CD8-positive, alpha-beta memory T cell (primary cell): ENCODE results near the gene UBE2E1. TPM values are rescaled to one million over a fixed set of nuclear protein-coding genes. Genes with fewer than 3 reads are reported as not detected.
"Not testable (repeated sequence)": the region's sequence is repeated elsewhere in the genome, so short reads cannot be mapped to it uniquely, and the experiment has no call there.

Experiments
- CTCF ChIA-PET: fragments of 350-600 bp; sonication (Branson Sonifier 250); formaldehyde crosslinking; loops from one replicate; lab custom pipeline; 2021; ENCODE audit warnings: antibody characterized with exemption; lab: Charles Lee
- POLR2A ChIA-PET: fragments of 350-600 bp; sonication (Branson Sonifier 250); formaldehyde crosslinking; loops from one replicate; lab custom pipeline; 2021; ENCODE audit warnings: antibody characterized with exemption; lab: Charles Lee
- DNase-seq, 5 donors: peaks; one replicate each; pipeline versions ENCODE4 v3.0.0 to v3.0.0-alpha.2; 2020 to 2022; ENCODE audit warnings: mixed read lengths in 1 of 5
- H3K27ac ChIP-seq: one replicate; pipeline ENCODE4 v1.7.0; 2013; ENCODE audit warnings: low read depth, mild to moderate bottlenecking, low read length, moderate library complexity
- H3K27me3 ChIP-seq: 2 replicates; pipeline ENCODE4 v1.7.0; 2013; ENCODE audit warnings: low read length, mild to moderate bottlenecking; ENCODE audit not compliant: insufficient read depth, poor library complexity, severe bottlenecking
- H3K36me3 ChIP-seq: 2 replicates; pipeline ENCODE4 v1.7.0; 2013; ENCODE audit warnings: mild to moderate bottlenecking, low read length, moderate library complexity; ENCODE audit not compliant: insufficient read depth
- H3K4me1 ChIP-seq: 2 replicates; pipeline ENCODE4 v1.7.0; 2013; ENCODE audit warnings: mild to moderate bottlenecking, low read length, moderate library complexity; ENCODE audit not compliant: insufficient read depth
- H3K4me3 ChIP-seq: 2 replicates; pipeline ENCODE4 v1.7.0; 2013; ENCODE audit warnings: mild to moderate bottlenecking, low read length
- H3K9me3 ChIP-seq: 2 replicates; pipeline ENCODE4 v1.7.0; 2013; ENCODE audit warnings: mild to moderate bottlenecking, low read length
- H3K27ac Mint-ChIP-seq, 8 donors: one replicate each; pipeline ENCODE4 v1.8.0; 2020 to 2021; ENCODE audit warnings: mixed read lengths in 8 of 8, mild to moderate bottlenecking in 6 of 8, inconsistent platforms in 3 of 8, moderate library complexity in 3 of 8
- H3K27me3 Mint-ChIP-seq, 2 donors: one replicate each; pipeline ENCODE4 v1.8.0; 2020 to 2021; ENCODE audit warnings: mixed read lengths in 2 of 2, mild to moderate bottlenecking in 1 of 2, moderate library complexity in 1 of 2
- H3K36me3 Mint-ChIP-seq, 3 donors: one replicate each; pipeline ENCODE4 v1.8.0; 2020 to 2021; ENCODE audit warnings: mixed read lengths in 3 of 3, inconsistent platforms in 1 of 3, mild to moderate bottlenecking in 1 of 3
- H3K4me1 Mint-ChIP-seq, 3 donors: one replicate each; pipeline ENCODE4 v1.8.0; 2020 to 2021; ENCODE audit warnings: mixed read lengths in 3 of 3, inconsistent platforms in 1 of 3, mild to moderate bottlenecking in 1 of 3
- H3K4me3 Mint-ChIP-seq, 7 donors: one replicate each; pipeline ENCODE4 v1.8.0; 2020 to 2021; ENCODE audit warnings: mixed read lengths in 7 of 7, mild to moderate bottlenecking in 6 of 7, moderate library complexity in 4 of 7, inconsistent platforms in 2 of 7
- H3K9me3 Mint-ChIP-seq, 5 donors: one replicate each; pipeline ENCODE4 v1.8.0; 2020 to 2022; ENCODE audit warnings: mixed read lengths in 5 of 5, mild to moderate bottlenecking in 3 of 5, moderate library complexity in 2 of 5, inconsistent platforms in 1 of 5
- polyA plus RNA-seq: library from polyadenylated mRNA; unstranded; fragments of 300-500 nt; fragmentation: Illumina TruSeq; gene quantifications from one replicate; pipeline ENCODE4 v1.2.3, GENCODE V29; 2021
- total RNA-seq, 2 experiments: library from RNA; stranded (reverse); gene quantifications; one replicate each; pipeline ENCODE4 v1.2.3, GENCODE V29; 2021

Gene UBE2E1
- total and polyA plus RNA-seq, 3 experiments from 2014 or later: 8.1 to 50.7 (median 50.1) TPM

DNA sequence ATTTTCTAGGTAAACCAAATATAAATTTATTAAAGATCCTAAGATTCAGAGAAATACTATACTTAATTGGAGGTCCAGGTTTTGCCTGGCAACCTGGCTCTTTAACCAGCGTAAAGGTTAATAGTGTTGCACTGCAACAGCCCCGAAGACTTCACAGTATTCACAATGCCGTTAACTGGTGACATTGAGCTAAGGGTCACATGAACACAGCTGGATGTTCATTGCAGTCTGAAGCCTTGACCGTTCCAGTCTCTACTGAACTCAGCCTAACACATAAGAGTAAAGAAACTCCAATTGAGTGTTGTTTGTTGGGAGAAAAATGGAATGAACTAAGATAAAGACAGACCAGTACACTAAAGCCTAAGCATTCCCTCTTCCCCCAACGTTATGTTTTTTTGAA lies 84.2 kb downstream of the UBE2E1 start:
- H3K9me3 ChIP-seq: no peaks in the 10 kb centered on the region
- H3K27ac Mint-ChIP-seq: peak overlapping the region in 1 of 8 donors; percentile 68
- no peak for DNase-seq
- H3K9me3 Mint-ChIP-seq: no peaks in the 10 kb centered on the region
- ChIA-PET CTCF (no interaction called here), POLR2A (interaction anchor here (0.7 kb wide), 1 partner anchor 9 kb away, joined by 3 read pairs; no protein-coding TSS in a partner anchor)
- peaks cover 0 to 37% (median 8%) of the 10 kb centered on the region in 3 donors for H3K36me3 Mint-ChIP-seq
- H3K4me3 ChIP-seq: no peak overlapping the region
- H3K4me3 Mint-ChIP-seq: no peak overlapping the region
- no peaks in the 10 kb centered on the region for H3K4me1 ChIP-seq
- H3K27me3 ChIP-seq: no peaks in the 10 kb centered on the region
- H3K27me3 Mint-ChIP-seq: no peaks in the 10 kb centered on the region
- no peaks in the 10 kb centered on the region for H3K36me3 ChIP-seq
- H3K4me1 Mint-ChIP-seq: peaks cover 0 to 8% (median 0%) of the 10 kb centered on the region in 3 donors
- H3K27ac ChIP-seq: no peak overlapping the region

- Histone ChIP-seq H3K36me3 (no peaks in the 10 kb centered on the region), H3K4me1 (no peaks in the 10 kb centered on the region), H3K27me3 (no peaks in the 10 kb centered on the region), H3K9me3 (no peaks in the 10 kb centered on the region), H3K27ac (no peak overlapping the region), H3K4me3 (no peak overlapping the region)
- POLR2A ChIA-PET: no interaction called here
- H3K4me3 Mint-ChIP-seq: no peak overlapping the region
- H3K36me3 Mint-ChIP-seq: peaks cover 0 to 59% (median 13%) of the 10 kb centered on the region in 3 donors
- no peaks in the 10 kb centered on the region for H3K27me3 Mint-ChIP-seq
- peak overlapping the region in 4 of 8 donors; percentile 25 to 61 (median 56) for H3K27ac Mint-ChIP-seq
- H3K4me1 Mint-ChIP-seq: peaks cover 0 to 5% (median 2%) of the 10 kb centered on the region in 3 donors
- DNase-seq: no peak
- CTCF ChIA-PET: interaction anchor here (1.0 to 1.3 kb wide), 2 partner anchors 24 to 111 kb away, joined by 3 read pairs; no protein-coding TSS in a partner anchor
- H3K9me3 Mint-ChIP-seq: no peaks in the 10 kb centered on the region
Observed at GRCh38 chr3:23894254-23895061, 88.7 kb downstream of the UBE2E1 start.

GRCh38 chr3:23895181-23895580 lies 89.4 kb downstream of the UBE2E1 start:
- Mint-ChIP-seq H3K27ac (peak overlapping the region in 3 of 8 donors; percentile 45 to 68 (median 47)), H3K4me3 (no peak overlapping the region), H3K4me1 (peaks cover 0 to 5% (median 2%) of the 10 kb centered on the region in 3 donors), H3K36me3 (peaks cover 0 to 61% (median 14%) of the 10 kb centered on the region in 3 donors), H3K9me3 (no peaks in the 10 kb centered on the region), H3K27me3 (no peaks in the 10 kb centered on the region)
- Histone ChIP-seq H3K27me3 (no peaks in the 10 kb centered on the region), H3K9me3 (no peaks in the 10 kb centered on the region), H3K27ac (no peak overlapping the region), H3K36me3 (no peaks in the 10 kb centered on the region), H3K4me1 (no peaks in the 10 kb centered on the region), H3K4me3 (no peak overlapping the region)
- no peak for DNase-seq
- ChIA-PET CTCF (interaction anchor here (1.3 kb wide), 1 partner anchor 110 kb away, joined by 3 read pairs; no protein-coding TSS in a partner anchor), POLR2A (no interaction called here)

- peaks cover 4 to 50% (median 20%) of the 10 kb centered on the region in 3 donors for H3K36me3 Mint-ChIP-seq
- POLR2A ChIA-PET: interaction anchor here (0.7 kb wide), 1 partner anchor 39 kb away, joined by 3 read pairs; no protein-coding TSS in a partner anchor
- Histone ChIP-seq H3K36me3 (no peaks in the 10 kb centered on the region), H3K4me3 (no peak overlapping the region), H3K4me1 (no peaks in the 10 kb centered on the region), H3K27me3 (no peaks in the 10 kb centered on the region), H3K9me3 (no peaks in the 10 kb centered on the region), H3K27ac (no peak overlapping the region)
- no peak overlapping the region for H3K4me3 Mint-ChIP-seq
- H3K9me3 Mint-ChIP-seq: no peaks in the 10 kb centered on the region
- CTCF ChIA-PET: no interaction called here
- DNase-seq: no peak
- no peaks in the 10 kb centered on the region for H3K27me3 Mint-ChIP-seq
- peak overlapping the region in 1 of 8 donors; percentile 22 for H3K27ac Mint-ChIP-seq
- H3K4me1 Mint-ChIP-seq: peaks cover 0 to 2% (median 0%) of the 10 kb centered on the region in 3 donors
Observed at GRCh38 chr3:23900744-23901143, 95.0 kb downstream of the UBE2E1 start.

DNA sequence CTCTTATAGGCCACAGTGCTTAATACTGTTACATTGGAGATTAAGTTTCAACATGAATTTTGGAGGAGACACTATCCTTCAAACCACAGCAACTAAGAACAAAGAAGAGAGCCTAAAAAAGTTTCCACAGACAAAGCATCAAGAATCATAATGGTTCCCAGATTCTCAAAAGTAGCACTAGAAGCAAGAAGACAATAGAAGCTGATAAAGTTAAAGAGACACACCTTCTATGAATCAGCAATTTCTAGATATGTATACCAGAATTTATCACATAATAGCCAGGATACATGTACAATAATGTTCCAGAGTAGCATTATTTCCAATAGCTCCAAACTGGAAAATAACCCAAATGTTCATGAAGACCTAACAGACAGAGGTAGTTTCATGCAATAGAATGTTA lies 98.8 kb downstream of the UBE2E1 start:
- Mint-ChIP-seq H3K4me3 (no peak overlapping the region), H3K4me1 (no peaks in the 10 kb centered on the region), H3K36me3 (peaks cover 4 to 40% (median 13%) of the 10 kb centered on the region in 3 donors), H3K9me3 (no peaks in the 10 kb centered on the region), H3K27ac (no peak overlapping the region), H3K27me3 (no peaks in the 10 kb centered on the region)
- Histone ChIP-seq H3K27me3 (no peaks in the 10 kb centered on the region), H3K36me3 (no peaks in the 10 kb centered on the region), H3K4me3 (no peak overlapping the region), H3K27ac (no peak overlapping the region), H3K4me1 (no peaks in the 10 kb centered on the region), H3K9me3 (no peaks in the 10 kb centered on the region)
- CTCF ChIA-PET: interaction anchor here (1.2 kb wide), 1 partner anchor 12 kb away, joined by 3 read pairs; no protein-coding TSS in a partner anchor
- no peak for DNase-seq
- POLR2A ChIA-PET: no interaction called here

- H3K4me3 ChIP-seq: no peak overlapping the region
- CTCF ChIA-PET: no interaction called here
- H3K9me3 ChIP-seq: no peaks in the 10 kb centered on the region
- Mint-ChIP-seq H3K27ac (no peak overlapping the region), H3K4me3 (no peak overlapping the region), H3K9me3 (no peaks in the 10 kb centered on the region), H3K4me1 (peaks cover 2 to 10% (median 7%) of the 10 kb centered on the region in 3 donors), H3K27me3 (no peaks in the 10 kb centered on the region), H3K36me3 (peaks cover 0 to 29% (median 2%) of the 10 kb centered on the region in 3 donors)
- POLR2A ChIA-PET: no interaction called here
- H3K27me3 ChIP-seq: no peaks in the 10 kb centered on the region
- H3K4me1 ChIP-seq: no peaks in the 10 kb centered on the region
- no peaks in the 10 kb centered on the region for H3K36me3 ChIP-seq
- no peak for DNase-seq
- no peak overlapping the region for H3K27ac ChIP-seq
Observed at GRCh38 chr3:23909341-23909740, 103.6 kb downstream of the UBE2E1 start.

DNA sequence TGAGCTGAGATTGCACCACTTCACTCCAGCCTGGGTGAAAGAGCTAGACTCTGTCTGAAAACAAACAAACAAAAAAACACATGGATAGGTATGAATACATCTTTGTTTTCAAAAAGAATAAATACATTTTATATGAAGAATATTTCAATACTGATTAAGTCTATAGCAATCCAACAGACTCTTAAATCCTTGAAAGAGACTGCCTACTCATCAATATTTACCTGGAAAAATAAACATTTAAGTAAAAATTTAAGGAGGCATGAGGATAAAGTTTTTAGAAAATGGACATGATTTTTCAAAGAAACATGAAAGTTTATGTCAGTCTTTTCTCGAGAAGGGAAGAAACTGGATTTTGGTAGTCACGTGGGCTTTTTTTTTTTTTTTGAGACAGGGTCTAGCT lies 105.6 kb downstream of the UBE2E1 start:
- Histone ChIP-seq H3K9me3 (no peaks in the 10 kb centered on the region), H3K36me3 (no peaks in the 10 kb centered on the region), H3K27ac (no peak overlapping the region), H3K4me3 (no peak overlapping the region), H3K4me1 (peaks cover 14% of the 10 kb centered on the region), H3K27me3 (no peaks in the 10 kb centered on the region)
- POLR2A ChIA-PET: no interaction called here
- no peaks in the 10 kb centered on the region for H3K9me3 Mint-ChIP-seq
- H3K4me1 Mint-ChIP-seq: peaks cover 12 to 28% (median 23%) of the 10 kb centered on the region in 3 donors
- H3K36me3 Mint-ChIP-seq: peaks cover 0 to 18% (median 4%) of the 10 kb centered on the region in 3 donors
- peaks cover 0 to 3% of the 10 kb centered on the region in 2 donors for H3K27me3 Mint-ChIP-seq
- CTCF ChIA-PET: no interaction called here
- H3K4me3 Mint-ChIP-seq: no peak overlapping the region
- H3K27ac Mint-ChIP-seq: no peak overlapping the region
- DNase-seq: no peak

- H3K36me3 ChIP-seq, H3K27me3 Mint-ChIP-seq, H3K27me3 ChIP-seq, H3K9me3 ChIP-seq, POLR2A ChIA-PET, H3K4me3 ChIP-seq, DNase-seq, H3K27ac ChIP-seq, H3K9me3 Mint-ChIP-seq, CTCF ChIA-PET, H3K27ac Mint-ChIP-seq: not testable (repeated sequence)
- peaks cover 0 to 24% (median 2%) of the 10 kb centered on the region in 3 donors for H3K36me3 Mint-ChIP-seq
- peak overlapping the region in 1 of 7 donors; percentile 27 for H3K4me3 Mint-ChIP-seq
- peaks cover 13 to 35% (median 23%) of the 10 kb centered on the region in 3 donors for H3K4me1 Mint-ChIP-seq
- peaks cover 14% of the 10 kb centered on the region for H3K4me1 ChIP-seq
Observed at GRCh38 chr3:23912335-23912734, 106.6 kb downstream of the UBE2E1 start.
